Activated naive CD4-positive, alpha-beta T cell treated with anti-CD3 and anti-CD28 coated beads, Interleukin-2, amount 50 U/mL, for 72 hours (primary cell): Measurements from ENCODE around the gene CDRT15. TPM values are rescaled to one million over a fixed set of nuclear protein-coding genes. Genes with fewer than 3 reads are reported as not detected.
"Not testable (repeated sequence)": the region's sequence is repeated elsewhere in the genome, so short reads cannot be mapped to it uniquely, and the experiment has no call there.

Source experiments
- ATAC-seq, 2 donors: fragments of 150-1000 bp; cut with Tn5 transposase; 2 replicates each; pipeline ENCODE4 v1.10.0; 2021; ENCODE audit warnings: mild to moderate bottlenecking in 2 of 2, moderate library complexity in 2 of 2
- DNase-seq, 2 donors: peaks; one replicate each; pipeline ENCODE4 v3.0.0; 2021 to 2022; ENCODE audit warnings: low spot score in 2 of 2
- H3K27ac Mint-ChIP-seq, 2 donors: one replicate each; pipeline ENCODE4 v1.8.0; 2022; ENCODE audit warnings: mild to moderate bottlenecking in 2 of 2, mixed read lengths in 2 of 2
- H3K36me3 Mint-ChIP-seq, 2 donors: one replicate each; pipeline ENCODE4 v1.8.0; 2022; ENCODE audit warnings: mixed read lengths in 2 of 2
- H3K9me3 Mint-ChIP-seq, 2 donors: one replicate each; pipeline ENCODE4 v1.8.0; 2022; ENCODE audit warnings: mixed read lengths in 2 of 2
- total RNA-seq, 2 donors: library from RNA; stranded (reverse); gene quantifications; one replicate each; pipeline ENCODE4 v1.2.3, GENCODE V29; 2022

The CDRT15 gene
- total RNA-seq, 2 donors from 2014 or later = not detected

DNA sequence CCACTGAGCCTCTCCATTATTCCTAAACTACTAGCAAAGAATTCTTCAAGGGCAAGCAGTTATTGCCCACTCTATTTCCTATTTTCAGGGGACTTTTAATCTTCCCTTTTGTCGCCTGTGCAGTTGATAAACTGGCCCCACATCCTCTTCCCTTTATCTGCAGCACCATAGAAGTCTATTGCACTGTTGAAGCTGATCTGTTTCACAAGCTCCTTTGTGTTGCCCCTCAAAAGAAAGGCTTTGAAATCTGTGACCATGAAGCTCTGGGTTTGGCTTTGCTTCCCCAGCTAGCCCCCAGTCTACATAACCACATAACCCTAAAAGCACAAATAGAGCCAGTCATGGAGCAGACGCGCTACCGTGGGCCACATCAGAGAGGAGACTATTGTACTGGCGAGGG lies 37.1 kb downstream of the CDRT15 start:
- no peak for DNase-seq
- peaks cover 0 to 6% of the 10 kb centered on the region in 2 donors for H3K9me3 Mint-ChIP-seq

DNA sequence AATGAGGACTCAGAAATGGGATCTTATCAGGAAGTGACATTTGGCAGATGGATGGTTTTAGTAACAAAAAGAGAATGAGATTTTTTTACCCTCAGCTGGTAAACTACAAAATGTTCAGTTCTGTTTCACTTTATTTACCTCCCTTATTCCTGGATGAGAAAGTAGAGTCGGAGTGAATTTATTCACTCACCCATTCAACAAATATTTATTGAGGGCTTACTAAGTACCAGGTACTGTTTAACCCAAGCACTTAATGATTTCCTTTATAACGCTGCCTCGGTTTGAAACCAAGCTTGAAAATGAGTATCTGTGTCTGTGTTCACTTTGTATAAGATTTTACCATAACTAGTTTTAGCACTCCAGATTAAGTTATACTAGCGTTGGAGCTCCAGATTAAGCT lies 38.1 kb downstream of the CDRT15 start:
- no peak for ATAC-seq
- peaks cover 0 to 6% of the 10 kb centered on the region in 2 donors for H3K9me3 Mint-ChIP-seq
- no peak overlapping the region for H3K27ac Mint-ChIP-seq
- H3K36me3 Mint-ChIP-seq = peaks cover 14 to 35% of the 10 kb centered on the region in 2 donors
- DNase-seq = no peak

More for the DNA sequence above, 37.1 kb downstream of the CDRT15 start:
- Mint-ChIP-seq H3K36me3 (peaks cover 14 to 35% of the 10 kb centered on the region in 2 donors), H3K27ac (no peak overlapping the region)
- ATAC-seq = no peak

DNA sequence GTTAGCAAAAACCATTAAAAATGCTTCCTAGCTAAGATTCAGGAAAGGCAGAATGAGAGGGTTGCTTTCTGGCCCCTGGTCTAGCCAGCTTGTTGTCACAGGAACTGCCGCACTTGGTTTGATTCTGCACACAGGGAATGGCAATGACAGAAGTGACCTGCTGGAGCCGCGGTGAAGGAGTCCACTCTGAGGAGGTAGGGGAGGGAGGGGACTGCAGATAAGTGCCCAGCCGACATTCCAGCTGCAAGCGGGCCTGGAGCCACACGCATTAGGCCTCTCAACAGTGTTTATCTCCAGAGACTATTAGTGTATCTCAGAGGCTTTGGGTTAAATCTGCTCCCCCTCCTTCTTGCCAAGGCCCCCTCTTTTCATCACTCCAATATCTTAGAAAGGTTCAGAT lies 38.6 kb downstream of the CDRT15 start:
- H3K9me3 Mint-ChIP-seq = peaks cover 0 to 6% of the 10 kb centered on the region in 2 donors

DNA sequence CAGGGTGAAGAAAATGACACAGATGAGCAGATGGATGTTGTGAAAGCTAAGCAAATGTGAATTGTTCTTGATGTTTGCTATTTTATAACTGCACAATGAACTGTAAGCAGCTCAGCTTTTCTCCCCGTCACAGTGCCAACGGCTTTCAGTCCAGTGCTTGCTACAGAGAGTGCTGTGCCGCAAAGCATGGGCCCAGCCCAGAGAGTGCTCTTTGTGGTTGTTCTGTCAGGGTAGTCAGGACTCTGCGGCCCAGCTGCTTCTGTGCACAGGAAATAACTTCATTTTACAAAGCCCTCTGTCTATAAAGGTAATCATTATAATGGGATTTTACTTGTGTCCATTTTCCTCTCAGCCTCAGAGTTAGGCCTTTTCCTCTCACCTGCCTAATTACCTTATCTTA lies 39.1 kb downstream of the CDRT15 start:
- DNase-seq (no peak), ATAC-seq (peak; percentile 57 to 76)
- Mint-ChIP-seq H3K9me3 (peaks cover 0 to 6% of the 10 kb centered on the region in 2 donors), H3K27ac (peak overlapping the region; percentile 29 to 78), H3K36me3 (peaks cover 14 to 35% of the 10 kb centered on the region in 2 donors)

More for the DNA sequence above, 38.6 kb downstream of the CDRT15 start:
- peak overlapping the region in 1 of 2 donors; percentile 78 for H3K27ac Mint-ChIP-seq
- ATAC-seq (no peak), DNase-seq (no peak)
- H3K36me3 Mint-ChIP-seq = peaks cover 14 to 35% of the 10 kb centered on the region in 2 donors

DNA sequence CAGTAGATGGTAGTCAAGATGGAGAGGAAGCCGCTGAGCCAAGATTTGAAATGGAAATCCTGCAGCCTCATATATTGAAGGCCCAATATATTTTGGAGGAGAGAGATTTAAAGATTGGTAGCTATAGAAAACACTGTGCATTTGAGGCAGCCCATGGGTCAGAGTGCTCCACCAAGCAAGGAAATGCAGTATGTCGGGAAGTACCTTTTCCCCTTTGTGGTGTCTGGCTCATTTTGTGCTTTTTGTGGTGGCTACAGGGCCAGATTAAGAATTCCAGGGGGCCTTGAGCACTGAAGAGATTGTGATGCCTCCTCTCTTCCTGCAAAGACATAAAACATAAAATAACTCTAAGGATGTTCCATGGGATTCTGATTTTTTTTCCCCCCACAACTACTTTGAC lies 39.6 kb downstream of the CDRT15 start:
- peaks cover 16 to 39% of the 10 kb centered on the region in 2 donors for H3K36me3 Mint-ChIP-seq
- DNase-seq (no peak), ATAC-seq (peak in 1 of 2 donors; percentile 30)
- peak overlapping the region in 1 of 2 donors; percentile 78 for H3K27ac Mint-ChIP-seq
- H3K9me3 Mint-ChIP-seq = peaks cover 0 to 9% of the 10 kb centered on the region in 2 donors

DNA sequence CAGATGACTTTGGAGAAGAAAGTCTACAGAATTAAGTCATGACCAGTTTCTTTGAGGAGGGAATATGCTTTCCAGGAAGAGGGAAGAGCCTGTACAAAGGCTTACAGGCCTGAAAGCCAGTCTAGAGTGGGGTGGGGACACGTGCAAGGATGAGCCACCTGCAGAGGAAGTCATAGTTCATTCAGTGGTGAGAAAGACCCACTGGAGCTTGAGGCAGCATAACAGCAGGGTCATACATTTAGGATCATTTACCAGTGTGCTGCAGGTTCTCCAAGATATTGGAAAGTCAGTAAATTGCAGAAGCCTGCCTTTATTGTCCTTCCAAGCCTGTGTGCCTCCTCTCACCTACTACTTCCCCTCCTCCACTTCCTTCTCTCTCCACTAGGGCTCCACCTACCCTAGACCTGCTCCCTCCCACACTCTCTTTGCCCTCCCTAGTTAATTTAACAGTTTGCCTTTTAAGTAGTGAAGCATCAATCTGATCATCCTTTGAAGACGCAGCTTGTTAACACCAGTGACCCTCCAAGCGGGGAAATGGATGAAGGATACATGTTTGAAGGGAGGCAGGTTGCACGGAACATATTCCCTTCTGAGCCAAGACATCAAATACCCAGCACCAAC lies 40.2 kb downstream of the CDRT15 start:
- DNase-seq (no peak), ATAC-seq (no peak)
- Mint-ChIP-seq H3K27ac (peak overlapping the region; percentile 29 to 78), H3K9me3 (peaks cover 0 to 11% of the 10 kb centered on the region in 2 donors), H3K36me3 (peaks cover 19 to 42% of the 10 kb centered on the region in 2 donors)

DNA sequence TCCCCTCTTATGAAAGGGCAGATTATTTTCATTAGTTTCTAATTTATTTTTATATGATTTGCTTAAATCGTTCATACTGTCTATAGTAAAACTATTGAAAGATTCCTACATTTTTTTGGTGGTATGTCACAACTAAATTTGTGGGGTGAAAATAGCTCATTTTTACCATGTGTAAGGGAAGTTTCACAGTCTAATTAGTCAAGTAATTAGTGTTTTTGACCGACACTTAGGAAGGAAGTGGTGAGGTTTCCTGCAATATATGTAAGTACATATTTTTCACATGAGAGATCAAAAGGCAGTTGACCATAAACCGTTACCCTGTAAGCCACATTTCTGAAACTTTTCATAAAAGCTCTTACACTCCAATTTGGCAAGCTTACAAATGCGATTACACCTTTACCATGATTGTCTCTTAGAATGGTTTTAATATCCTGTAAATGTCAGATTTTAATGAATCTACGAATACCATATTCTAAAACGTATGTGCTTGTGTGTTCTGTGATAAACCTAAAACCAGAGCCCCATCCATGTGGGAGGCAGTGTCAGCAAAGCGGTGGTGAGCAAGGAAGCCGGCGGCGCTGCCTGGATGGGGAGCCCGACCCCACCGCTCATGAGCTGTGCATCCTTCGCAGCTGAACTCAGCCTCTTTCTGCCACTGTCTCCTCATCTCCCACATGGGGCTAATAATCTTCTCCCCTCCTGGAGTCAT lies 43.9 kb downstream of the CDRT15 start:
- Mint-ChIP-seq H3K36me3 (peaks cover 12 to 36% of the 10 kb centered on the region in 2 donors), H3K27ac (peak overlapping the region in 1 of 2 donors; percentile 48), H3K9me3 (peaks cover 0 to 11% of the 10 kb centered on the region in 2 donors)
- peak; percentile 43 to 59 for ATAC-seq
- not testable (repeated sequence) for DNase-seq

DNA sequence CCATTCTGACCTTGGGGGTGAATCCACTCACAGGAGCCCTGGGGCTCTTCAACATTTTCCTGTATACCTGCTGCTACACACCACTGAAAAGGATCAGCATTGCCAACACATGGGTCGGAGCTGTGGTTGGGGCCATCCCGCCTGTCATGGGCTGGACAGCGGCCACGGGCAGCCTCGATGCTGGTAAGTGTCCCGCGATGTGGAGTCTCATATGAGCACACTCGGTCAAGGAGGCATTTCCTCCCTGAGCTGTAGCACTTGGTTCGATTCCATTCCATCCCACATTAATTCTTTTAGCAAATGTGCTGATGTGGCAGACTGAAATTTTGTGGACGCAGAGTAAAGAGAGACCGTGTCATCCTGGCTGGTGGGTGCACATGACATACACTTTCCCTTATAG lies 44.6 kb downstream of the CDRT15 start:
- H3K9me3 Mint-ChIP-seq = peaks cover 0 to 11% of the 10 kb centered on the region in 2 donors
- ATAC-seq = not testable (repeated sequence)
- peak overlapping the region in 1 of 2 donors; percentile 77 for H3K27ac Mint-ChIP-seq

DNA sequence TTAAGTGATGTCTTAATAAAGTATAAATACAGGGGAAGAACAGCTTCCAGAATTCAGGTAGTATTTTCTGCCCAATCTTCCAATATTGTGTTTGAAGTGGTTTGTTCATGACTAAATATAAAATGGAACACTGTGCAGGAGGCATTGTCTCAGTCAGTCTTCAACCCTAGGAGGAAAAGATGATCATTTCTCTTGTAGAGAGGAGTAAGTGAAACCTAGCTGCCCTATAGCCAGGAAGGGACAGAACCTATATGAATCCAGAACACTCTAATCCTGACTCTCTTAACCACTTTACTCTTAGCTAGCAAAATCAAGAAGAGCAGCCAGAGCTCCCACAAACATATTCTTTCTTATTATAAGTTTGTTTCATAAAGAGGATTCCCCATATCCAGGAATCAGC lies 45.2 kb downstream of the CDRT15 start:
- ATAC-seq = peak; percentile 30 to 56
- DNase-seq, H3K27ac Mint-ChIP-seq: not testable (repeated sequence)
- Mint-ChIP-seq H3K36me3 (peaks cover 12 to 32% of the 10 kb centered on the region in 2 donors), H3K9me3 (peaks cover 0 to 11% of the 10 kb centered on the region in 2 donors)

More for the DNA sequence above, 44.6 kb downstream of the CDRT15 start:
- DNase-seq = not testable (repeated sequence)
- peaks cover 12 to 36% of the 10 kb centered on the region in 2 donors for H3K36me3 Mint-ChIP-seq

DNA sequence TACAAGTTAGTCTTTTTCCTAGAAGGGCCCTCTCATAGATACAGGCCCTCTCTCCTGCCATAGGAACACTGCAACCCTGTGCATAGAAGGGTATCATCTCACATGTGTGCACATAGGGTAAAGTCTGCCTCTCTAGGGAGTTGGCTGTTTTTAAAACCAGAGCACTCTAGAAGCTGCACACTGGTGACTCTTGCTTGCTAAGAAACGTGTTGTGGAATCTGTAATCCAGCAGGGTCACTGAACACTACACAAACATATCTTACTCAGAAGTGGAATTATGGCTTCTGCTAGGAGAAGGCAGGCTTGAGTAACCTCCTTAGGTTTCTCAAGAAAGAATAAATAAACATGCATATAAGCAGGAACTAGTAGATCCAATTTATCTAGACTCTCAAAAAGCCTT lies 45.9 kb downstream of the CDRT15 start:
- H3K9me3 Mint-ChIP-seq = peaks cover 0 to 11% of the 10 kb centered on the region in 2 donors
- H3K36me3 Mint-ChIP-seq = peaks cover 8 to 25% of the 10 kb centered on the region in 2 donors
- ATAC-seq = peak in 1 of 2 donors; percentile 19
- not testable (repeated sequence) for DNase-seq, H3K27ac Mint-ChIP-seq

DNA sequence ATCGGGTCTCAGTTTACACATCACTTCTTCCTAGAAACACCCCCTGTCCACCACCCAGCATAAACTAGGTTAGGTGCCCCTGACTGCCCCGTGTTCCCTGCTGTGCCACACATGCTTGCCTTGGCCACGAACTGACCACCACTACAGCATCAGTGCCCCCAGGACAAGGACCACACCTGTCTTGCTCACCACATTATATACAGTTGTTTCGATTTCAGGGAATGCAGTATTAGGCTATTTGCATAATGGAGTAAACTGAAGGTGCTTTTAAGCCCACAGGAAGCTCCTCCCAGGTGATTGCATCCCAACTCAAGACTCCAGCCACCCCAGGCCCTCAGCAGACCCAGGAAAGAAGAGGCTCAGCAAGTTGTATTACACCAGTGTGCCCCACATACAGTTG lies 50.2 kb downstream of the CDRT15 start:
- H3K27ac Mint-ChIP-seq, H3K9me3 Mint-ChIP-seq, DNase-seq, ATAC-seq: not testable (repeated sequence)
- peaks cover 0 to 13% of the 10 kb centered on the region in 2 donors for H3K36me3 Mint-ChIP-seq

Other genes with a start within 250 kb of the CDRT15 start
- 10 to 100 TPM; 16.8 to 25.7 TPM for gene COX10, start 167.4 kb downstream of the CDRT15 start, total RNA-seq
- gene HS3ST3B1, start 64.2 kb upstream of the CDRT15 start, total RNA-seq = 1 to 10 TPM; 5.0 to 6.5 TPM